ENCODE measurements around the gene ZNF521.

Gene ZNF521

GRCh38 chr18:25244924-25245698 lies 106.9 kb downstream of the ZNF521 start:
- no peak for DNase-seq

GRCh38 chr18:25244170-25244569 lies 107.8 kb downstream of the ZNF521 start:
- no peak for DNase-seq

GRCh38 chr18:25243754-25244153 lies 108.2 kb downstream of the ZNF521 start:
- DNase-seq: no peak

- no peak for DNase-seq
These were observed 108.7 kb downstream of the ZNF521 start for GRCh38 chr18:25243257-25243656.

DNA sequence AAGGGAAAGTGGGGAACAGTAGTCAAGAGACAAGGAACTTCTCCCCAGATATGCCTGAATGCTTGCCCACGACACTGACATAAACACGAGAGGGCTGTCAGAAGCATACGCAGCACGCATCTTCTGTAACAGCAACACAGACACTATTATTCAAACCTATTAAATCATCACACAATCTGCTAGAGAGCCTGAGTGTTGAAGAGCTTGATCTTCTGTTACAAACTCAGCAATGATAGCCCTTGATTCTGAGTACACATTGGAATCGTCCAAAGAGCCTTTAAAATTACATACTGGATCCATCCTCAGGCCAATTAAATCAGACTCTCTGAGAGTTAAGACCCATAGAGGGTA lies 111.6 kb downstream of the ZNF521 start:
- no peak for DNase-seq

- DNase-seq: no peak
These were observed 112.2 kb downstream of the ZNF521 start for GRCh38 chr18:25239581-25240419.

GRCh38 chr18:25239151-25239550 lies 112.8 kb downstream of the ZNF521 start:
- no peak for DNase-seq

- DNase-seq: no peak
These were observed 114.2 kb downstream of the ZNF521 start for GRCh38 chr18:25237571-25238267.

GRCh38 chr18:25236736-25237135 lies 115.2 kb downstream of the ZNF521 start:
- no peak for DNase-seq

DNA sequence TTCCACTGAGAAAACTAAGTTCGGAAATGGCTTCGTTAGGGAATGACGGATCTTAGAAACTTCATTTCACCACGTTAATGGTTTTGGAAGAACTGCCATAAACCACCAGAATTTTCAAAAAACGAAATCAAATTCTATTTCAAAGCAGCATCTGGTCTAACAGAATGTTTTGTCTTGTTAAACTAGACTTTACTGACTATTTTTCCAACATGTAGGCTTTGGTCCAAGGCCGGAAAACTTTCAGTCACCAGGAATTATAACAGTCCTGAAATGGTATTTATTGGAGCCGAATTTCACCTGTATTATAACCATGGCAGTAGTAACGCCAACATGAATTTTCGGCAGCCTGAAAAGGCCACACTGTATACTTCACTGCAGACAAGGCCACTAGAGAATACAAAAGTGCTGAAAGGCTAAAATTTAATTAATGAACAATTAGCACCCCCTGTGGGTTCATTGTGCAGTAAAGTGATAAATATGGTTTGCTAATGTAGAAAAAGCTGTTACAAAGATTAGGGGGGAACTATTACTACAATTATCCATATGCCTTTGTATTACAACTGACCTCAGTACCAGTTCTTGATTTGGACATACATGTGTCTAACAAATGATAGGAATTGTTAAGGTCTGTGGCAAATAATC lies 116.4 kb downstream of the ZNF521 start:
- DNase-seq: no peak

- no peak for DNase-seq
These were observed 117.1 kb downstream of the ZNF521 start for GRCh38 chr18:25234740-25235345.

DNA sequence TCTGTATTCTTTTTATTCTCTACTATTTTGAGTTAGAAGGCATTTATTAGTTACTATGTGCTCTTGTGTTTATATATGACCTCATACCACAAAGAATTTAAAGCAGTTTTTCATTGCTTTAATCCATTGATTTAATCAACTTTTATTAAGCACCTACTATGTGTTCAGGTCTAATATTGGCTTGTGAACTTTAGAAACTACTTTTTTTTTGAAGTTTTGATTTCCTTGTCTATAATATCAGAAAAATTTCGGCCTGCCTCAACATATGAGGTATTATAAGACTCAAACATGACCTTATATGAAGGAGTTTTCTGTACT lies 117.7 kb downstream of the ZNF521 start:
- no peak for DNase-seq

GRCh38 chr18:25233528-25234321 lies 118.2 kb downstream of the ZNF521 start:
- DNase-seq: no peak

GRCh38 chr18:25231327-25231691 lies 120.7 kb downstream of the ZNF521 start:
- DNase-seq: no peak

- DNase-seq: no peak
These were observed 121.2 kb downstream of the ZNF521 start for GRCh38 chr18:25230658-25231326.

DNA sequence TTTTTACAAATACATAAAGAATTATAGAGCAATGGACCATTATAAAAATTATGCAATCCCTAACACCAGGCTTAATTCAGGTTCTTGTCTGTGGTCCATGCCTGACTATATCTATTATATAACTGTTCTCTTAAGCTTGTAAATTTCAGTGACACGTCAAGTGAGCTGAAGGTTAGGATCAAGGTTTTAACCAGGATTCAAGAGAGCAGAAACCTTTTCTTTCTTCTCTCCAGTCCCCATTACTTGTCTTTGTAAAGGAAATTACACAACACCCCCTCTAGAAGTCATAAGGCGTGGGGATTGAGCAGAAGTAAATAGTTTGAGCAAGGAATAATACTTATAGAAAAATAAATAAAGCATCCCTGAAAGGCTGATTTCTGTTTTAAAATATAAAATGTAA lies 122.0 kb downstream of the ZNF521 start:
- DNase-seq: no peak

GRCh38 chr18:25229081-25229480 lies 122.9 kb downstream of the ZNF521 start:
- no peak for DNase-seq

- no peak for DNase-seq
These were observed 123.6 kb downstream of the ZNF521 start for GRCh38 chr18:25228410-25228809.

- no peak for DNase-seq
These were observed 126.8 kb downstream of the ZNF521 start for GRCh38 chr18:25225151-25225550.

- no peak for DNase-seq
These were observed 127.8 kb downstream of the ZNF521 start for GRCh38 chr18:25223899-25224886.

All from NCI-H2029 (cell line).